Spleen (tissue), 11 donors: ENCODE results near the gene LRRN4CL. TPM values are rescaled to one million over a fixed set of nuclear protein-coding genes. Genes with fewer than 3 reads are reported as not detected.

ENCODE experiments used
- DNase-seq: peaks from one replicate; pipeline ENCODE4 v3.0.0-alpha.2; 2020
- H3K27ac ChIP-seq, 8 donors: fragments of 200-600 bp; sonication (generic) in 7 of 8; 1 replicate in 4 of 8; 2 replicates in 4 of 8; pipeline versions ENCODE4 v1.5.0 to v1.8.0; 2016 to 2021; ENCODE audit warnings: inconsistent platforms in 4 of 8, mild to moderate bottlenecking in 4 of 8, moderate library complexity in 1 of 8
- H3K27me3 ChIP-seq, 7 donors: fragments of 200-600 bp; sonication (generic) in 6 of 7; replicated peaks in 1 of 7; 1 replicate in 4 of 7; 2 replicates in 3 of 7; pipeline versions ENCODE4 v1.5.0 to v1.8.0; 2016 to 2021; ENCODE audit warnings: inconsistent platforms in 3 of 7, mild to moderate bottlenecking in 1 of 7
- H3K36me3 ChIP-seq, 6 donors: fragments of 200-600 bp; sonication (generic) in 5 of 6; 1 replicate in 4 of 6; 2 replicates in 2 of 6; pipeline versions ENCODE4 v1.5.0 to v1.8.0; 2016 to 2021; ENCODE audit warnings: inconsistent platforms in 2 of 6
- H3K4me1 ChIP-seq, 6 donors: fragments of 200-600 bp; sonication (generic) in 5 of 6; 1 replicate in 3 of 6; 2 replicates in 3 of 6; pipeline versions ENCODE4 v1.5.0 to v1.8.0; 2016 to 2021; ENCODE audit warnings: inconsistent platforms in 3 of 6
- H3K4me3 ChIP-seq, 8 donors: fragments of 200-600 bp; sonication (generic) in 7 of 8; 1 replicate in 4 of 8; 2 replicates in 4 of 8; pipeline versions ENCODE4 v1.5.0 to v1.8.0; 2016 to 2021; ENCODE audit warnings: inconsistent platforms in 4 of 8, mild to moderate bottlenecking in 4 of 8, moderate library complexity in 2 of 8
- H3K9me3 ChIP-seq, 8 donors: fragments of 200-600 bp; sonication (generic) in 7 of 8; 1 replicate in 4 of 8; 2 replicates in 4 of 8; pipeline versions ENCODE4 v1.5.0 to v1.8.0; 2016 to 2021; ENCODE audit warnings: inconsistent platforms in 4 of 8
- POLR2A ChIP-seq, 3 donors: fragments of 450-650 bp; IDR thresholded peaks; one replicate each; pipeline ENCODE4 v1.5.1; 2017; ENCODE audit warnings: antibody characterized with exemption in 3 of 3, mild to moderate bottlenecking in 1 of 3
- POLR2AphosphoS5 ChIP-seq, 3 donors: sonication (generic); formaldehyde crosslinking; IDR thresholded peaks; one replicate each; pipeline ENCODE4 v1.5.1; 2017; ENCODE audit warnings: antibody characterized with exemption in 3 of 3
- WGBS, 5 donors: extraction: QIAGEN DNeasy Blood & Tissue Kit in 3 of 5; methylation state at CpG; one replicate each; pipeline versions ENCODE4 v1.1.5 to v1.1.7; 2013 to 2018; 5-methylcytosine and 5-hydroxymethylcytosine counted together
- intact Hi-C: fragments of 100-400 bp; cut with DNase I; formaldehyde crosslinking; loops from one replicate; pipeline ENCODE4 v1.15.0; 2023; ENCODE audit warnings: low total_unique reads
- polyA plus RNA-seq, 3 donors: library from polyadenylated mRNA; stranded (reverse); fragments of 200-250 nt; gene quantifications; one replicate each; pipeline ENCODE4 v1.2.1, GENCODE V29; 2013
- total RNA-seq, 7 donors: library from RNA; depleted of rRNA in 3 of 7; stranded (reverse); fragments of >200 nt in 3 of 7; fragmentation: NEBNext Ultra II Directional in 4 of 7; extraction: Animal tissue kit (Norgen Biotek cat#: 25700) in 4 of 7; gene quantifications; one replicate each; pipeline versions ENCODE4 v1.1.0 to v1.2.1, GENCODE V29; 2016 to 2021
- TF ChIP-seq, protein P1 (sequence below), 11 experiments: fragments of 200-600 bp in 7 of 11; fragments of 450-650 bp in 4 of 11; sonication (generic) in 4 of 11; IDR thresholded peaks in 8 of 11; conservative IDR thresholded peaks in 3 of 11; 1 replicate in 7 of 11; 2 replicates in 4 of 11; pipeline versions ENCODE4 v1.4.0 to v1.8.0; 2016 to 2021; ENCODE audit warnings: antibody characterized with exemption in 11 of 11, inconsistent platforms in 4 of 11, mild to moderate bottlenecking in 1 of 11
- donor health status: healthy with polysubstance abuse.
- donor health status: DM: no; HTN: no; CAD: no; lungs with moderate emphysema.
- donor health status: DM: no; HTN: no; CAD: no.
- donor health status: Bipolar disorder and iron deficiency.
- donor health status: healthy.
- donor health status: DM: no; HTN: no; CAD: no.
- donor health status: DM: yes; HTN: yes; CAD: no.

Gene LRRN4CL
- total and polyA plus RNA-seq, 10 donors: 0.04 to 0.48 (median 0.17) TPM; not detected in 7

DNA sequence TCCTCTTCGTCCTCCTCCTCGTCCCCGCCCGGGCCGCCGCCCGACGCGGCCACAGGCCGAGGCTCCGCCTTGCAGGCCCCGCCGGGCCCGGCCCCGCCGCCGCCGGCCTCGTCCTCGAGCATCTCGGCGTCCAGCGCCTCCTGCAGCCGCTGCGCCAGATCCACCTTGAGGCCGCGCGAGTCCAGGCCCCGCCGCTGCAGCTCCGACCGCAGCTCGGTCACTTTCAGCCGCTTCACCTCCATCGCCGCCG, 37.5 kb upstream of the LRRN4CL start:
- WGBS, 5 donors: 0 to 1% (median 1%) methylated on average over 9 to 37 of the region's 37 CpGs
- Histone ChIP-seq H3K4me3 (peak overlapping the region; percentile 73 to 99 (median 94)), H3K4me1 (peaks cover 30 to 81% (median 65%) of the 10 kb centered on the region in 6 donors), H3K27ac (peak overlapping the region; percentile 78 to 98 (median 96)), H3K9me3 (no peaks in the 10 kb centered on the region), H3K27me3 (no peaks in the 10 kb centered on the region), H3K36me3 (peaks cover 10 to 46% (median 22%) of the 10 kb centered on the region in 6 donors)
- TF ChIP-seq, protein P1, sequence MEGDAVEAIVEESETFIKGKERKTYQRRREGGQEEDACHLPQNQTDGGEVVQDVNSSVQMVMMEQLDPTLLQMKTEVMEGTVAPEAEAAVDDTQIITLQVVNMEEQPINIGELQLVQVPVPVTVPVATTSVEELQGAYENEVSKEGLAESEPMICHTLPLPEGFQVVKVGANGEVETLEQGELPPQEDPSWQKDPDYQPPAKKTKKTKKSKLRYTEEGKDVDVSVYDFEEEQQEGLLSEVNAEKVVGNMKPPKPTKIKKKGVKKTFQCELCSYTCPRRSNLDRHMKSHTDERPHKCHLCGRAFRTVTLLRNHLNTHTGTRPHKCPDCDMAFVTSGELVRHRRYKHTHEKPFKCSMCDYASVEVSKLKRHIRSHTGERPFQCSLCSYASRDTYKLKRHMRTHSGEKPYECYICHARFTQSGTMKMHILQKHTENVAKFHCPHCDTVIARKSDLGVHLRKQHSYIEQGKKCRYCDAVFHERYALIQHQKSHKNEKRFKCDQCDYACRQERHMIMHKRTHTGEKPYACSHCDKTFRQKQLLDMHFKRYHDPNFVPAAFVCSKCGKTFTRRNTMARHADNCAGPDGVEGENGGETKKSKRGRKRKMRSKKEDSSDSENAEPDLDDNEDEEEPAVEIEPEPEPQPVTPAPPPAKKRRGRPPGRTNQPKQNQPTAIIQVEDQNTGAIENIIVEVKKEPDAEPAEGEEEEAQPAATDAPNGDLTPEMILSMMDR (IDR thresholded peaks at IDR 0.05 in 8 of 11, conservative IDR thresholded peaks at IDR 0.05 in 3 of 11): peak in 1 of 11 experiments; percentile 5
- TF ChIP-seq POLR2A (IDR thresholded peaks at IDR 0.05) (no peak), POLR2AphosphoS5 (IDR thresholded peaks at IDR 0.05) (no peak)
- DNase-seq: peak; percentile 96
- intact Hi-C loops: no loop called here

DNA sequence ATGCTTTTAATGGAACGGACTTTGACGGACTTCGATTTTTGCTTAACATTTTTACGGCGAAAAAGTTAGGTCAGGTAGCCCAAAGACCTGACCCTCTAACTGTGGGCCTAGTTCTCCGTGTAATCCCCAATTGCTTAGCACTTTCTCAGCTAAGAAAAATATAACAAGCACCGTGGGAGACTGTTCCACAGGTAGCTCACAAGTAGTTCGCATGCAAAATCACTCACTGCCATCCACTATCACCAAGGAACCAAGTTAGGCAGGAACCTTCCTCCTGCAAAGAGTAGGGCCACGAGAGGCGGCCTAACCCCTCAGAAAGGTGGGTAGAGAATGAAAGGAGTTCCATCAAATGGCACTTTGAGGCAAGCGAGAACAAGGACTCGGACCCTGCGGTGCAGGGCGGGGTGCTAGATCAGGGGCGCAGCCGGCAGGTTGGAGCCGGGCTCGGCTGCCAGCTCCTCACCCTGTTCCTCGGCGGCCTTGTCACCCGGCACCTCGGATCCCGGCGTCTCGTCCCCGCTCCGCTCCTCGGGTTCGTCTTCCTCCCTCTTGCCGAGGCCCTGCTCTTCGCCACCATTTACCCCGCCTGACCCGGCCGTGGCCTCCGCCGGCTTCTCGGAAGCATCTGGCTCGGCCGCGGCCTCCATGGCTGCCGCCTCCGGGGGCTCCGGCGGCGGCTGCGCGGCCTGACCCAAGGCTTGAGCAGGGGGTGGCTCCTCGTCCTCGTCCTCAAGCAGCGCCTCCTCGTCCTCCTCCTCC, 37.0 kb upstream of the LRRN4CL start:
- peak overlapping the region; percentile 73 to 99 (median 94) for H3K4me3 ChIP-seq
- 0 to 1% (median 0%) methylated on average over 44 to 51 of the region's 51 CpGs for WGBS, 5 donors
- peaks cover 15 to 46% (median 27%) of the 10 kb centered on the region in 6 donors for H3K36me3 ChIP-seq
- peaks cover 30 to 81% (median 64%) of the 10 kb centered on the region in 6 donors for H3K4me1 ChIP-seq
- intact Hi-C loops: no loop called here
- H3K27me3 ChIP-seq: no peaks in the 10 kb centered on the region
- no peak for TF ChIP-seq POLR2A (IDR thresholded peaks at IDR 0.05)
- TF ChIP-seq, protein P1 (IDR thresholded peaks at IDR 0.05 in 8 of 11, conservative IDR thresholded peaks at IDR 0.05 in 3 of 11): no peak
- H3K9me3 ChIP-seq: no peaks in the 10 kb centered on the region
- H3K27ac ChIP-seq: peak overlapping the region; percentile 78 to 98 (median 96)
- no peak for DNase-seq

DNA sequence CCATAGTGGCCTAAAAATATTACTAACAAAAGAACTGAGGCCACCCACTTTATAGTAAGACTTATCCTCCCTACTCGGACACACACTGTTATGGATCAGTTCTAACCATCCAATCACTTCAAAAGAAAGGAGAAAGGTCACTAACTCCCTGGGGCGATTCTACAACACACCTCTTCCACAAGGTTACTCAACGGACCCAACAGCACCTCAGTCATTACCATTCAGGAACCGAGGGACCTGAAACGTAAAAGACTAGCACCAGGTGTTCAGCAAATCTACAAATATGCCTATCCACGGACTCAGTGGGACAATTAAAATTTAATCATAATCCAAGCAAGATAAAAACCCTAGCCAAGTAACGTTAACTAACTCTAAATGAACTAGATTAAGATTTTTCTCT, 36.3 kb upstream of the LRRN4CL start:
- Histone ChIP-seq H3K4me1 (peaks cover 26 to 80% (median 57%) of the 10 kb centered on the region in 6 donors), H3K4me3 (peak overlapping the region; percentile 73 to 99 (median 94)), H3K36me3 (peaks cover 17 to 46% (median 34%) of the 10 kb centered on the region in 6 donors), H3K9me3 (no peaks in the 10 kb centered on the region), H3K27me3 (no peaks in the 10 kb centered on the region), H3K27ac (peak overlapping the region in 7 of 8 donors; percentile 78 to 98 (median 96))
- no peak for TF ChIP-seq POLR2A (IDR thresholded peaks at IDR 0.05)
- TF ChIP-seq, protein P1 (IDR thresholded peaks at IDR 0.05 in 8 of 11, conservative IDR thresholded peaks at IDR 0.05 in 3 of 11): no peak
- no peak for TF ChIP-seq POLR2AphosphoS5 (IDR thresholded peaks at IDR 0.05)
- DNase-seq: no peak
- WGBS, 5 donors: 0 to 4% (median 1%) methylated on average over 7 of the region's 7 CpGs
- intact Hi-C loops: no loop called here

DNA sequence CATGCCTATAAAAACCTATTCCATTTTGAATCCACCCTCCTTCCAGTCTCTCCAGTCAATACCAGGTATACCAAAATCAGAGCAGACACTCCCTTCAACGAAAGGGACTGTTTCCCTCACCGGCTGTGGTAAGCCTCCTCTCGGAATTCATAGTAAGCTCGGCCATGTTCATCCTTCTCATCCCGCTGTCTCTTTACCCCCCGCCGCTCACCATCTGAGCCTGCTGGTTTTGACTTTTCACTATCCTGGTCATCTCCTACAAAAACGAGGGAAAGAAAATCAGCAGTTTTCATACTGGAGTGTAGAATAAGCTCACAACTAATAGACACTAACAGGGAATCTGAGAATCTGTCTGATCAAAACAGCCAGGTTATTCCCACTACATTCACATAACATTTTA, 34.8 kb upstream of the LRRN4CL start:
- no peaks in the 10 kb centered on the region for H3K9me3 ChIP-seq
- H3K4me1 ChIP-seq: peaks cover 14 to 73% (median 44%) of the 10 kb centered on the region in 6 donors
- no peaks in the 10 kb centered on the region for H3K27me3 ChIP-seq
- no peak for DNase-seq
- H3K36me3 ChIP-seq: peaks cover 23 to 53% (median 49%) of the 10 kb centered on the region in 6 donors
- intact Hi-C loops: no loop called here
- peak overlapping the region in 4 of 8 donors; percentile 79 to 99 (median 96) for H3K4me3 ChIP-seq
- peak overlapping the region in 1 of 8 donors; percentile 98 for H3K27ac ChIP-seq
- 58 to 72% (median 65%) methylated on average over 8 of the region's 8 CpGs for WGBS, 5 donors
- no peak for TF ChIP-seq POLR2A (IDR thresholded peaks at IDR 0.05)
- TF ChIP-seq, protein P1 (IDR thresholded peaks at IDR 0.05 in 8 of 11, conservative IDR thresholded peaks at IDR 0.05 in 3 of 11): no peak
- no peak for TF ChIP-seq POLR2AphosphoS5 (IDR thresholded peaks at IDR 0.05)
